Fibroblast of skin of left quadriceps (primary cell): ENCODE data around the gene PATZ1.

Experiments used
- DNase-seq, 2 experiments: peaks; one replicate each; pipeline ENCODE4 v3.0.0-alpha.2; 2013; ENCODE audit warnings: low read depth in 2 of 2

Gene PATZ1

DNA sequence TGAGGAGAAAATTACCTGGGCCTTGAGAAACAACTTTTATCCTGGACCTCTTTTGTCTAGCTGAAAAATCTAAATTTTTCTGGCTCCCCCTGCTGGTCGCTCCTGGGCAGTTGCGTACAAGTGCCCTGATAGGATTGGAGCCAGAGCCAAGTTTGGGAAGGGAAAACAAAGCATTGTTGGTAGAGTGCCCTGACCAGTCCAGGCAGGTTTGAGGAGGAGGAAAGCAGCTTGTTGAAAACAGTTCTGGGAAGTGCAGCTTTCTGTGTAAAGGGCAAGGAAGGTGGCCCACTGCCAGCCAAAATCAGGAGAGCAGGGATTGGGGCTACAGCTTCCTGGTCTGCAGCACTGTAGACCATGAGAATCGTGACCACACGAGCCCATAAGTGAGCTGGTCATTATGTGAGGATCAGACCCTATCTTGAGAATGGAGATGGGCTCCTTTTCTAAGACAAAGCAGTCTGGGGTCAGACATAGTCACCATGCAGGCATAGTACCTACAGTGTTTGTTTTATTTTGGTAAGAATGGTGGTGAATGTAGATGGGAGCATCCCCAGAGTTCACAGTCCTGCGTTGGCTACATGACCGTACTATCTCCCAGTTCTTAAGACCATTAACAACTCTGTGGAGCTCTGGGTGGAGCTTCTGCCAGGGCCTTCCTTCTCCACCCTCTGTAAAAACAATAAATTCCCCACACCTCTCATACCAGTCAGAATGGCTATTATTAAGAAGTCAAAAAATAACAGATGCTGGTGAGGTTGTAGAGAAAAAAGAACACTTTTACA, 32.6 kb downstream of the PATZ1 start:
- no peak for DNase-seq

DNA sequence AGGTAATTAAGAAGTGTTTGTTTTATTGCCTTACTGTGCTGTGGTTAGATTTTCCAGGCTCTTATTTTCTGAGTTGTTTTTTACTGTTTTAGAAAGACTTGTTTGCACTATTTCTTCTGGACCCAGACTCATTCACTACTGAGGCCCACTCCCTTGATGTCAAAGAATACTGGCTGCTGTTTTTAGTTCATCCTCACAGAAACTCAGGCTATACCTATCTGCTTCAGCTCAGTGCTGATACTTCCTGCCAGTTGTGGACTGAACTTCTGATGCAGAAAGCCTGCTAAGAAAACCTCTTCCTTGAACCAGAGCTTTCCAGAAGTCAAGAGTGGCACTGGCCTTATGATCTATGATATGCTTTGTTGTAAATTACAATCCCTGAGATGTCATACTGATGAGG, 38.0 kb downstream of the PATZ1 start:
- no peak for DNase-seq

DNA sequence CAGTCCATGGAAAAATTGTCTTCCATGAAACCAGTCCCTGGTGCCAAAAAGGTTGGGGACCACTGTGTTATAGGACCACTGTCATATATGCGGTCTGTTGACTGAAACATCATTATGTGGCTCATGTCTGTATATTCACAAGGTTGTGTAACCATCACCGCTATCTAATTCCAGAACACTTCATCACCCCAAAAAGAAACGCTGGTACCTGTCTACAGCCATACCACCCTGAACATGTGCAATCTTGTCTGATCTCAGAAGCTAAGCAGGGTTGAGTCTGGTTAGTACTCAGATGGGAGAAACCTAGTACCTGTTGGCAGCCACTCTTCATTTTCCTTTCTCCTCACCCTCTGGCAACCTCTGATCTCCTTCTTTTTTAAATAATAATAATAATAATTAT, 41.0 kb downstream of the PATZ1 start:
- no peak for DNase-seq

DNA sequence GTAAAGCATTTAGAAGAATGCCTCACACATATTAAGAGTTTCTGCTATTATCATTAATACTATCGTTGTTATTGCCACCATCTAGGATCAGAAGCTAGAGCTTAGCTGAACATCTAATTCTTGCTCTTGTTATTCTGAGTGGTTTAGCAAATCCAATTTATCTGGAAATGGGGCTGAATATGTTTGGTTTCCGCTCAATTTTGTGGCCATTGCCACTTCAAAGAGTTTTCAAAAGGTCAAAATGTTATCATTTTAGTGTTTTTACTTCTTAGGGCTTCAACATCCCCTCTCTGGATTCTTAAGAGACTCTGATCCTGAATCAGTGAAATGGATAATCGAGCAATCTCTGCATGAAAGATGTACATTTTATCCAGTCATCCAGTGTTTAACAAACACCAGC, 43.6 kb downstream of the PATZ1 start:
- DNase-seq: no peak

DNA sequence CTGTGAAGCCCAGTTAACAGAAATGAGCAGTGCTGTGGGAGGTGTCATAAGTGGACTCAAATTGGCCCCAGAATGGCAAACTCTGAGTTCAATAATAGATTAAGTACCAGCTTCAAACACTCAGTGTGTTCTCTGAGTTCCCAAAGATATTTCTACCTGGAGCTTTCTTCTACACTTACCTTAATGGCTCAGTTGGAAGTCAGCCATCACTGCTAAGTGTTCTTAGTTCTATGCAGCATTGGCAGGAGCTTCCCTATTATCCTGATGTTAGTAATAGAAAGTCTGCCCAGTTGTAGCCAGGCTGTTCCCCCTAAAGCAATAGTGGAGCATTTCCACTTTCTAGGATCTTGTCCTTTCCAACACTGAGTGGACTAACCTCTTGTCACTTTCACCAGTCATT, 44.1 kb downstream of the PATZ1 start:
- no peak for DNase-seq

DNA sequence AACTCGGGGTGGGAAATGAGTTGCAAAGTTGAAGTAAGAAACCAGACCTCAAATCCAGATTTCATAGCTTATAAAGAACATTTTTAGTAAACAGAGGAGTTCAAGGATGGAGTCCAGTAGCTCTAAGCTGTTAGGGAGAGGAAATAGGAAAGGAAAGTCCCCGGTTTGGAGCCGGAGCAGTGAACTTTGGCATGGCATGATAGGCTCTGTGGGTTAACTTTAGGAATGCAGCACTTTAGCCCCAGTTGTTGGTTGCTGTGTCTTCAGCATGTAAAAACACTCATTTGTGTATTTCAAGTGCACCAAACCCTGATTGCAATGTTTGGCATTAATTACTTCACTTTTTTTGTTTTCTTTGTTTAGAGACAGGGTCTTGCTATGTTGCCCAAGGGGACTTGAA, 45.2 kb downstream of the PATZ1 start:
- DNase-seq: no peak

DNA sequence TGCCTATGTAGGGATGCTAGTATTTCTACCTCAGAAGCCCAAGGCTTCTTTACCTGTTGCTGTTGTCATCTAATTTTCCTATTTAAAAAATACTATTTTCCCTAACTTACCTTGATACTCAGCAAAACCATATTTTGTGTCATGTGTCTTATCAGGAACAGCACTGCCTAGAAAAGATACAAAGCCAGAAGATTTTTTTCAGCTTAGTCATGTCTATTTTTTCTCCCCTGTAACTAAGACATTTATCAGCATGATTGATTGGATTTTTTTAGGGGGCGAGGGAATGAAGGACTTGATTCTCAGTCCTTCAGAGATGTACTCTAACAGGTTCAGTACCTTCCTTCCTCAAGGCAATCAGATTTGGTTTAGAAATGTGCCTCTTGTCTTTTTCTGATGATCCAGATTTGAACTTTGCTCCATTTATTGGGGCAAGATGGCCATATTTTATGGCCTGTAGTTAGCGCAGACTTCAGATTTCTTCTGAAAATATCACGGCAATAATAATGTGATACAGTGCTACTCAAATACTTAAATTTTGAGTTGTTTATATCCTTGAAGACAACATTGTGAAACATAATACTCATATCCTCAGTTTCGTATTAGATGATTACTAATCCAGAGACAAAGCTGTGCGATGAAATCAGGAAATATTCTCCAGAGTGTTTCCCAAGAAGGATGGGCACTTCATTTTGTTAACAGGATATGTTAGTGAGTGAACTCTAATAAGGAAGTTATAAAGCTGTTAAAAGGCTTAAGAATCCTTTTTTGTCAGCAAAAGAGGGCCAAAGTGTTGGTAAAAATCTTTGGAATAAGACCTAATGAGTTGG, 50.1 kb downstream of the PATZ1 start:
- DNase-seq: no peak

DNA sequence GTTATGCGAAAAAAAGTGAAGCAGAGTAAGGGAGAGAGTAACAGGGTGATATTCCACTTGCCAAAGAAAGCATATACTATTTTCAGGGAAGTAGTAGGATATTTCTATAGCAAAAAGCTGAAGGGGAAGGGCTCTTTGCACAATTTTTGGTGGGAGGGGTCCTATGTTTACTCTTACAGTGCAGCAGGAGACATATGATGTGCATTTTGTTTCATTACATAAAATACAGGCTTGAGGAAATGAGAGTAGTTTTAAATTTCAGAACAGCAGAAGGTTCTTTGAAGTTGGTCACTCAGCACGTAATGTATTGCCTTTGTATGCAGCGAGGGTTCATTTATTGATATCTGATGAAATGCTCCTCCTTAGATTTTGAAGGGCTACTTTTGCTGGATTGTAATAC, 50.8 kb downstream of the PATZ1 start:
- DNase-seq: no peak

DNA sequence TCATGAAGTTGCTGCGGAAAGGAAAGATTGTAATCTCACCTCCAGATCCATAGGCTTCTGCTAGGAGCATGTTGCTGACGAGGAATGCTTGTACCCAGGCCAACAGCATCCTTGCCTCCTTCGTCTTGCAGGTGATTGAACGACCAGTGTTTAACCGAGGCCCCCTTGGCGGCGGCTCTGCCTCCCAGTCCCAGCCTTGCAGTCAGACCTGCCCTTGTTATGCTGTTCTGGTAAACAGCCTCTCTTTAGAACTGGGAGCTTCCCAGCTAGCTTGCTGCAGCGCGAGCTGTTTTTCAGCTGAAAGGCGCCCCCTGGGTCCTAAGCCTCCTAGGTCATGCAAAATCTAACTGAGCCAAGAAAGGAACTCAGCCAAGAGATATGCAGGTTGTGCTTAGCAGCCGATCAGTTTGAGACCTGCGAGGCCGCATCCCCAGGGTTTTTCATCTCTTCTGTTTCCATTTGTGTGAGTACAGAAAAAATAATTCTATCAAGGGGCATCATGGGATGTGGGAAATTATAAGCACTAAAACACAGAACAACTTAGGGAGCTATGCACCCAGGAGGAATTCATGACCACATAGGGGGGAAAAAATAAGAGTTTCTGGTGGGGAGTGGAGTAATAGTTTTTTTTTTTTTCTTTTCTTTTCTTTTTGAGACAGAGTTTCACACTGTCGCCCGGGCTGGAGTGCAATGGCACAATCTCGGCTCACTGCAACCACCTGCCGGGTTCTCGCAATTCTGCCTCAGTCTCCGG, 53.7 kb downstream of the PATZ1 start, which contains the start of gene PIK3IP1:
PIK3IP1 (minus strand) TSS at position 253 of the 754 bp plus-strand sequence; CDS start at position 109, 144 bp downstream.
- peak; percentile 52 to 61 for DNase-seq

DNA sequence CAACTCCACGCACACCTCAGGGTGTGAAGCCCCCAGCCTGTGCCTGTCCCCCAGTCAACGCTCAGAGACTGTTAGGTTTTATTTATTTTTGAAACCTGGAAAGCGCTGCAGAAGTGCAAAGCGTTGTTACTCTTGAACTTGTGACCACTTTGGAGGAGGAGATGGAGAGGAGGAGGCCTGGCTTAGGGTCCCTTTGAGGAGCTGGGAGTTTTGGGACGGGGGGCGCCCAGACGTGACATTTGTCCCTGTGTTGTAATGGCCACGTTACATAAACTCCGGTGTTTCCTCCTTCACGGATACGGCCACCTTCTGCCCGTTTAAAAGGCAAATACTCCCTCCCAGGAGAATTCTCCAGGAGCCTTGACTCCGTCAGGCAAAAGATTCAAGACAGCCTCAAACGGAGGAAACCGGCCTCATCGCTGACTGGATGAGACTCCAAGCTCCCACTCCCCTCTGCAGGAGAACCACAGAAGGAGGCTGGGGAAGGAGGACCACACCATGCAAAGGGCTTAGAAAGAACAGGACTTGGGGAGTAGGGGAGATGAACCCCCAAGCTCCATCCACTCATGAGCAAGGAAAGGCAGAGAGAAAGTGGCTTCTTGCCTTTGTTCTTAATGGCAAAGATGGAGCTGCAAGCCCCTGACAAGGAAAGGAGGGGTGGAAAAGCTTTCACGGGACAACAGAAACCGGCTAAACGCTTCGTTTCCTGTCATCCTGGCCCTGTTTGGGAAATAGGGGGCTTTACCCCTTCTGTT, 54.5 kb downstream of the PATZ1 start:
- DNase-seq: no peak

DNA sequence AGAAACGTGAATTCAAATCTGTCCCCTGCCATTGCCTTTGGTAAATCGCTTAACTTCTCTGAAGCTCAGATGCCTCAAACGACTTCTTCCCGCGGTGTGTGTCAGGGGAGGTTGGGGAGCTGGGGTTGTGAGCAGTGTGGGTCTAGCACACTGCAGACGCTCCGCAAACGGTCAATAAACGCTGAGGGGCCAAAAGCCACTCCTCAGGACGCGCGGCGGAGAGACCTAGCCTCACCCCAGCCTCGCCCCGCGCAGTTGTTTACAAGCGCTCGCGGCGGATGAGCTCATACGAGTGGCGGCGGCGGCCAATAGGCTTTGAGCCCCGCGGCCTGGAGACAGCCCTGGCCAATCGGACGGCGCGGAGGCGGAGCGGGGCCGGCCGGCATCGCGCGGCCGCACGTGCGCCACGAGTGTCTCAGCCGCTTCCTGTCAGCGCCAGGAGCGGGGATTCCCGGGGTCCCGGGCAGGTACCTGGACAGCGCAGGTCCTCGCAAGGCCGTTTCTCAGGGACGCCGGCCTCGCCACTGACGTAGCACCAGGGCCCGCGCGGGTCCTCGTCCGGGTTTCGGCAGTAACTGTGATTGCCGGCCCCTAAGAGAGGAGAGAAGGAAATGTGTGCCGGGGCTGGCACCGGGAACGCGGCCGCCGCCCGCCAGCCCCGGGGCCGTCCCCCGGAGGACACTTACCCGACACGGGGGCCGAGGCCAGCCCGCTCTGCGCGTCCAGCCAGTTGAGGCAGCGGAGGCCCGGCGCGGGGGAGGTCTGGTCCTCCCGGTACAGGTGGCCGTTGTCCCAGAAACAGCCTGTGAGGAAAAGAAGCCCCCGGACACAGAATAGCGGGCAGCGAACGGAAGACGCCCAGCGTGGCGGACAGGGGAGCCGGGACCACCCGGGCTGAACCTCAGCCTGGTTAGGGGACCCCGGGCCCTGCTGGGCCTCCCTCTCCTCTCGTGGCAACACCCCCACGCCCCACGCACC, 55.4 kb downstream of the PATZ1 start:
- peak; percentile 64 to 67 for DNase-seq

DNA sequence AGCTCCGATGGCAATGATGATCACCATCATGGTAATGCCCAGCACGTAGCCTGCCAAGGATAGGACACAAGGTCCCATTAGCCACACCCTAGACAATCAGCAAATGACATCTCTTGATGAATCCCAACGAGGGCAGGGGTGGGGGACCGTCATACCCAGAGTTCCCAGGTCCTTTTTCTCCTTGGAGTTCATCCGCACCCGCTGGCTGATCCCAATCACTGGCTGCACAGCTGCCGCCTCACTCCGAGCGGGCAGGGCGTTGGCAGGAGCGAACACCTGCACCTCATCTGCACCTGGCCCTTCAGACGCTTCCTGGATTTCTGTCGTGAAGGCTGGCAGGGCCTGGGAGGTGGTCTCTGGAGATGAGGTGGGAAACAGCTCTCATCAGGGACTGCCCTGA, 56.8 kb downstream of the PATZ1 start:
- DNase-seq: no peak

DNA sequence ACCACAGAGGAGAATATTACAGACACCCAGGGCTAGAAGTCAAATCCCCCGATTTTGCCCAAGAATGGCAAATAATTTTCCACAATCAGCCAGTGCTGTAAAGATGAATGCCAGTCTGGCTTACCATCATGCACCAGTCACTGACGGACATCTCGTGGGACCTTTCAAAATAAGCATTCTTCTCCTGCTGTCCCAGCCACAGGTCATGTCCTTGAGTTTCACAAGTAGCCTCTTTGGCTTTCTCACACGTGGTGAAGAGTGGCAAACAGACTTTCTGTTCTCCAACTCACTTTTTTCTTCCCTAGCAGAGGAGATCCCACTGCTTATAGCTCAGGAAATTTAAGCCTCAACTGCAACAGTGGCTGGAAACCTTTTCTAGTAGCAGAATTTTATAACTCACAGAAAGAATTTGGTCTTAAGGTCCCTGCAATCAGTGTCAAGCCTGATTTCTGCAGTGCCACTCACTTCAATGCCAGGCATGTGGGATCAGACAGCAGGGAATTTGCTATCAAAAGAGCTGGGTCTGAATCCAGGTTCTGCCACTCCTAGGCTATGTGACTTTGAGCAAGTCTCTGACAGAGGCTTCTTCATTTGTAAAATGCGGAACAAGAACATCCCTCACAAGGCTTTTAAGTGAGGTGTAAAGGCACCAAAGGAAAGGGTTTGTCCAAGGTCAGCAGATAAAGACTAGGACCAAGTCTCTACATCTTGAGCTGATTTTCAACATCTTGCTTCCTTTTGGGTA, 57.5 kb downstream of the PATZ1 start:
- DNase-seq: no peak

DNA sequence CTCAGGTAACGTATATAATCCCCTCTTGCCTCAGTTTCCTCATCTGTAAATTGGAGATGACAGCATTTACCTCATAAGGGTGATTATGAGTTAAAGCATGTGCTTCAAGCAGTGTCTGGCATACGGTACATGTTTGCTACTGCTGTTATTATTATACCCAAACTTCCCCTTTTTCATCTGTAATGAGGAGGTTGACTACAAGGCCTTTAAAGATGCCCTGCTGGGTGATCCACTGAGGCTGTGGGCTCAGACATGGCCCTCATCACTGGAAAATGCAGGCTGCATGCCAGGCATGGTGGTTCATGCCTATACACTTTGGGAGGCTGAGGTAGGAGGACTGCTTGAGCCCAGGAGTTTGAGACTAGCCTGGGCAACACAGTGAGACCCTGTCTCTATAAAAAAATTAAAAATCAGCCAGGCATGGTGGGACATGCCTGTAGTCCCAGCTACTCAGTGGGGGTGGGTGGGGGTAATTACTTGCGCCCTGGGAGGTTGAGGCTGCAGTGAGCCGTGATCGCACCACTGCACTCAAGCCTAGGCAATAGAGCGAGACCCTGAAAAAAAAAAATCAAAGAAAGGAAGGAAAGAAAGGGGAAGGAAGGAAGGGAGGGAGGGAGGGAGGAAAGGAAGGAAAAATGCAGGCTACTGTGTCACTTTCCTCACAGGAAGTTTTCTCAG, 58.2 kb downstream of the PATZ1 start:
- DNase-seq: no peak

DNA sequence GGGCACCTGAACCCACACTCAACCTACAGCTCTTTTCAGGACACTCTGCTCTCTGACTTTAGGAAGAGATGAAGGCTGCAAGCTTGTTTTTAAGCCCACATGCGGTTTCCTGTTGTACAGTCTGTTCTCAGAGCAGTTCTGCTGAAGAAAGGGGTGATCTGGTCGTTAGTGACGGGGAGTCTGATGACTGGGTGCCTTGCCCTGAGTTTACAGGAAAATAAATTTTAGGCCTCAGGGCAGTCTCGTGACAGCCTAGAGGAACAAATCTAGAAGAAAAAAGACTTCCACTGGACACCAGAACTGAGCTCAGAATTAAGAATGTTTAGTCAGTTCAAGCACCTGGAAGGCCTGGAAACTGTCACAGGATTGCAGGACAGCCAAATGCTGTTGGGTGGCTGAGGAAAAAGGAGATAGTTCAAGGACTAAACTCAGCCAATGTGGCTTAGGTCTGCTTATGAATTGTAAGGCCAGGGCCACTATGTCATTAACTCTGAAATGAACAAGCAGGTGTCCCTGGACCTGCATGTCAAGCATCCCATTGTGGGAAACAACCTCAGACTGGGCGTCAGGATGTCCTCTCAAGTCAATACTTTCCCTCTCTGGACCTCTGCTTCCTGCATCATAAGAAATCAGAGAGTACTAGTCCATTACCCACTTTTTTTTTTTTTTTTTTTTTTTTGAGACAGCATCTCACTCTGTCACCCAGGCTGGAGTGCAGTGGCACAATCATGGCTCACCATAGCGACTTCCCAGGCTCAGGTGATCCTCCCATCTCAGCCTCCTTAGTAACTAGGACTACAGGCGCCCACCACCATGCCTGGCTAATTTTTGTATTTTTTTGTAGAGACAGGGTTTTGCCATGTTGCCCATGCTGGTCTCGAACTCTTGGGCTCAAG, 59.5 kb downstream of the PATZ1 start:
- no peak for DNase-seq

DNA sequence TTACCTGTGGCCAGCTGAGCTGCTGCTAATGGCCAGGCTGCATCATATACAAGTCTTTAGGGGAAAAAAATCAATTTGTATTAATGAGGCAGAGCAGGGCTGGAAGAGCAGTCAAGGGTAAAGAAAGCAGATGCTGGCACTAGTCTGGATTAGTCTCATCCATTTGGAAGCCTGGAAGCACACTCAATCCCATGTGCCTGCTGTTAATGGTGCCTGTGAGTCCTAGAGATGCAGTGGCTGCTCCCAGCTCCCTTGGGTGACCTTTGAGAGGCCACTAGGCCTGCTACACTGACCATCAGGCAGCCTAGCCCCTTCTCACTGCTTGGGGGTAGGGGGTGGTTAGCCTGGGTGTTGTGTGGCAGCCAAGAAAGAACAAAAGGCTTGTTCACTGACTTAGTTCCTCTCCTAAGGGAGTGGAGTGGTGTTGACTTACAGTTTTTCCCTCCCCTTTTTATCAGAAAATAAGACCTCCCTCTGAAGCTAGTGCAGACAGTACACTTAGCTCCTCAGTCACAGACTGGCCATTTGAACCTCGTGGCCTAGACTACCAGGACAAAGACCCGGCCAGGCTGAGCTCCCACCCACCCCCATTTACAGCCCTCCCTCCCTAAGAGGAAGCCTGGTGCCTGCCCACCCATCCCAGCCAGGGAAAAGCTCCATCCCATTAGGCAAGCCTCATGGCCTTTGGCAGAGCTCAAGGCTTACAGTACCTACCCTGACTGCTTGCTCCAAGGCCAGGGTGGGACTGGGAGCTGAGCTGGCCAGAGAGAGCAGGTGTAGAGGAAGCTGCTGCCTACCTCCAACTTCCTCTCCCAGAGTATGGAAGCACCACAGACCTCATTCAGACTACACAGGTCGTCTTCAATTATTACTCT, 61.6 kb downstream of the PATZ1 start:
- DNase-seq: no peak
